Measurements from ENCODE around the gene NOP53.

The NOP53 gene

GRCh38 chr19:47754206-47755064, 9.1 kb downstream of the NOP53 start:
- H3K4me1 ChIP-seq = peaks cover 60% of the 10 kb centered on the region
- H3K9me3 ChIP-seq = no peaks in the 10 kb centered on the region
- H3K27me3 ChIP-seq = no peaks in the 10 kb centered on the region
- H3K9ac ChIP-seq = peak overlapping the region; percentile 55
- peak overlapping the region; percentile 22; the same call in 1 of the 2 replicates for H3K4me3 ChIP-seq
- peaks cover 94% of the 10 kb centered on the region for H4K20me1 ChIP-seq
- H3K27ac ChIP-seq = peak overlapping the region; percentile 41
- no peak for TF ChIP-seq Cebpa-rat (IDR thresholded peaks at IDR 0.05)
- peaks cover 99% of the 10 kb centered on the region for H3K36me3 ChIP-seq
- H3K4me2 ChIP-seq = peak overlapping the region; percentile 86

- peaks cover 98% of the 10 kb centered on the region for H3K36me3 ChIP-seq
These were observed 9.9 kb downstream of the NOP53 start for GRCh38 chr19:47755065-47755761.

GRCh38 chr19:47755762-47756626, 10.6 kb downstream of the NOP53 start:
- Histone ChIP-seq H3K4me2 (no peak overlapping the region), H3K9me3 (no peaks in the 10 kb centered on the region), H4K20me1 (peaks cover 84% of the 10 kb centered on the region), H3K4me1 (peaks cover 44% of the 10 kb centered on the region), H3K27ac (0 out of 2 replicates have a peak overlapping the region, but pooled peaks have one; percentile 41), H3K27me3 (no peaks in the 10 kb centered on the region), H3K4me3 (no peak overlapping the region), H3K36me3 (peaks cover 96% of the 10 kb centered on the region), H3K9ac (no peak overlapping the region)
- TF ChIP-seq Cebpa-rat (IDR thresholded peaks at IDR 0.05) = no peak

More at GRCh38 chr19:47755065-47755761, 9.9 kb downstream of the NOP53 start:
- peak overlapping the region; percentile 41 for H3K27ac ChIP-seq
- TF ChIP-seq Cebpa-rat (IDR thresholded peaks at IDR 0.05) = no peak
- peaks cover 86% of the 10 kb centered on the region for H4K20me1 ChIP-seq
- H3K4me3 ChIP-seq = peak overlapping the region; percentile 22; the same call in 1 of the 2 replicates
- H3K9me3 ChIP-seq = no peaks in the 10 kb centered on the region
- H3K4me1 ChIP-seq = peaks cover 52% of the 10 kb centered on the region
- peak overlapping the region; percentile 86 for H3K4me2 ChIP-seq
- H3K9ac ChIP-seq = peak overlapping the region; percentile 55
- no peaks in the 10 kb centered on the region for H3K27me3 ChIP-seq

GRCh38 chr19:47756627-47756929, 11.2 kb downstream of the NOP53 start:
- Histone ChIP-seq H3K4me1 (peaks cover 38% of the 10 kb centered on the region), H3K27ac (no peak overlapping the region), H4K20me1 (peaks cover 82% of the 10 kb centered on the region), H3K27me3 (no peaks in the 10 kb centered on the region), H3K36me3 (peaks cover 90% of the 10 kb centered on the region), H3K4me3 (no peak overlapping the region), H3K4me2 (no peak overlapping the region), H3K9me3 (no peaks in the 10 kb centered on the region), H3K9ac (no peak overlapping the region)
- no peak for TF ChIP-seq Cebpa-rat (IDR thresholded peaks at IDR 0.05)

- TF ChIP-seq Cebpa-rat (IDR thresholded peaks at IDR 0.05) = no peak
- no peaks in the 10 kb centered on the region for H3K27me3 ChIP-seq
- no peaks in the 10 kb centered on the region for H3K9me3 ChIP-seq
- no peak overlapping the region for H3K9ac ChIP-seq
- no peak overlapping the region for H3K27ac ChIP-seq
- peaks cover 33% of the 10 kb centered on the region for H3K4me1 ChIP-seq
- H4K20me1 ChIP-seq = peaks cover 77% of the 10 kb centered on the region
- peaks cover 85% of the 10 kb centered on the region for H3K36me3 ChIP-seq
- no peak overlapping the region for H3K4me3 ChIP-seq
- no peak overlapping the region for H3K4me2 ChIP-seq
These were observed 11.7 kb downstream of the NOP53 start for GRCh38 chr19:47756953-47757608.

GRCh38 chr19:47757617-47758442, 12.5 kb downstream of the NOP53 start:
- no peaks in the 10 kb centered on the region for H3K9me3 ChIP-seq
- peaks cover 78% of the 10 kb centered on the region for H3K36me3 ChIP-seq
- H3K27ac ChIP-seq = no peak overlapping the region
- no peak overlapping the region for H3K9ac ChIP-seq
- no peak for TF ChIP-seq Cebpa-rat (IDR thresholded peaks at IDR 0.05)
- peaks cover 76% of the 10 kb centered on the region for H4K20me1 ChIP-seq
- peaks cover 26% of the 10 kb centered on the region for H3K4me1 ChIP-seq
- H3K4me3 ChIP-seq = no peak overlapping the region
- H3K4me2 ChIP-seq = no peak overlapping the region
- no peaks in the 10 kb centered on the region for H3K27me3 ChIP-seq

GRCh38 chr19:47758443-47758804, 13.1 kb downstream of the NOP53 start:
- no peak overlapping the region for H3K4me3 ChIP-seq

GRCh38 chr19:47760632-47760999, 15.3 kb downstream of the NOP53 start:
- Histone ChIP-seq H3K9ac (no peak overlapping the region), H3K36me3 (peaks cover 50% of the 10 kb centered on the region), H3K27ac (no peak overlapping the region), H3K27me3 (no peaks in the 10 kb centered on the region), H3K4me3 (no peak overlapping the region), H3K4me2 (no peak overlapping the region), H4K20me1 (peaks cover 54% of the 10 kb centered on the region), H3K9me3 (no peaks in the 10 kb centered on the region), H3K4me1 (peaks cover 16% of the 10 kb centered on the region)
- TF ChIP-seq Cebpa-rat (IDR thresholded peaks at IDR 0.05) = no peak

More at GRCh38 chr19:47758443-47758804, 13.1 kb downstream of the NOP53 start:
- H3K9me3 ChIP-seq = no peaks in the 10 kb centered on the region
- TF ChIP-seq Cebpa-rat (IDR thresholded peaks at IDR 0.05) = no peak
- H4K20me1 ChIP-seq = peaks cover 73% of the 10 kb centered on the region
- no peaks in the 10 kb centered on the region for H3K27me3 ChIP-seq
- H3K4me2 ChIP-seq = no peak overlapping the region
- H3K27ac ChIP-seq = no peak overlapping the region
- peaks cover 72% of the 10 kb centered on the region for H3K36me3 ChIP-seq
- no peak overlapping the region for H3K9ac ChIP-seq
- peaks cover 20% of the 10 kb centered on the region for H3K4me1 ChIP-seq

Data from BLaER1 (cell line).